Left hindlimb (tissue), 1 donor: ENCODE data around the gene LENEP.

ENCODE experiments used
- DNase-seq: peaks from one replicate; pipeline ENCODE4 v3.0.0-alpha.2; 2018

The LENEP gene

GRCh38 chr1:155012776-155013602 lies 19.6 kb downstream of the LENEP start:
- DNase-seq = peak; percentile 16

- DNase-seq = no peak
These were observed 20.2 kb downstream of the LENEP start for GRCh38 chr1:155013632-155014031.

GRCh38 chr1:155014709-155015508 lies 21.5 kb downstream of the LENEP start:
- peak; percentile 27 for DNase-seq

DNA sequence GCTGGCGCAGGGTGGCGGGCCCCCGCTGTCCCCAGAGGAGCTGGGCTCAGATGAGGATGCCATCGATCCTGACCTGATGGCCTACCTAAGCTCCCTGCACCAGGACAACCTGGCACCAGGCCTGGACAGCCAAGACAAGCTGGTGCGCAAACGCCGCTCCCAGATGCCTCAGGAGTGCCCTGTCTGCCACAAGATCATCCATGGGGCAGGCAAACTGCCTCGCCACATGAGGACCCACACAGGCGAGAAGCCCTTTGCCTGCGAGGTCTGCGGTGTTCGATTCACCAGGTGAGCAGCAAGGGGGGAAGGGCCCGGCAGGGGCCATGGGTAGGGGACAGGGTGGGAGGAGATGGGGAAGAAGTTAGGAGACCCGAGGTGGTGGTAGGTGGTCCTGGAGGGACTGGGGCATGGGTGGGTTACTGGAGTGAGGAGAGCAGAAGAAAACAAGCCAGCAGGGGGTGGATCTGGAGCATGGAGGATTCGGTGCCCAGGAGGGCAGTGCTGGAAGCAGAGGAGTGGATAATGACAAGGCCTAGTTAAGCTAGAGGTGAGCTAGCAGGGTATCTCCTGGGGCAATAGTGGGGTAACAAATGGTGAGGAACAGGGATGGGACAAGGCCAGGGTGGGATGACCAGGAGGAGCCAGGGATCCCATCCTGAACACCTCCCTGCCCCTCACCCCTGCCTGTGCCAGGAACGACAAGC lies 22.3 kb downstream of the LENEP start:
- DNase-seq = peak; percentile 21

DNA sequence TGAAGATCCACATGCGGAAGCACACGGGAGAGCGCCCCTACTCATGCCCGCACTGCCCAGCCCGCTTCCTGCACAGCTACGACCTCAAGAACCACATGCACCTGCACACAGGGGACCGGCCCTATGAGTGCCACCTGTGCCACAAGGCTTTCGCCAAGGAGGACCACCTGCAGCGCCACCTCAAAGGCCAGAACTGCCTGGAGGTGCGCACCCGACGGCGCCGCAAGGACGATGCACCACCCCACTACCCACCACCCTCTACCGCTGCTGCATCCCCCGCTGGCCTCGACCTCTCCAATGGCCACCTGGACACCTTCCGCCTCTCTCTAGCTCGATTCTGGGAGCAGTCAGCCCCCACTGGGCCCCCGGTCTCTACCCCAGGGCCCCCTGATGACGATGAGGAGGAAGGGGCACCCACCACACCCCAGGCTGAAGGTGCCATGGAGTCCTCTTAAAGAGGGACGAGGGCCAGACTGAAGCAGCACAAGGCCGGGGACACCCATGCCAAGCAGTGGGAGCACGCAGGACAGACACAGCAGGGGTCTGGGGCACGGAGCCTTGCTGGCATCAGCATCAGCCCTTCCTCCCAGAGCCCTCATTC lies 22.9 kb downstream of the LENEP start:
- DNase-seq = peak; percentile 28

GRCh38 chr1:155017041-155017945 lies 23.9 kb downstream of the LENEP start:
- peak; percentile 91 for DNase-seq

GRCh38 chr1:155017946-155018316 lies 24.5 kb downstream of the LENEP start:
- DNase-seq = peak; percentile 32

DNA sequence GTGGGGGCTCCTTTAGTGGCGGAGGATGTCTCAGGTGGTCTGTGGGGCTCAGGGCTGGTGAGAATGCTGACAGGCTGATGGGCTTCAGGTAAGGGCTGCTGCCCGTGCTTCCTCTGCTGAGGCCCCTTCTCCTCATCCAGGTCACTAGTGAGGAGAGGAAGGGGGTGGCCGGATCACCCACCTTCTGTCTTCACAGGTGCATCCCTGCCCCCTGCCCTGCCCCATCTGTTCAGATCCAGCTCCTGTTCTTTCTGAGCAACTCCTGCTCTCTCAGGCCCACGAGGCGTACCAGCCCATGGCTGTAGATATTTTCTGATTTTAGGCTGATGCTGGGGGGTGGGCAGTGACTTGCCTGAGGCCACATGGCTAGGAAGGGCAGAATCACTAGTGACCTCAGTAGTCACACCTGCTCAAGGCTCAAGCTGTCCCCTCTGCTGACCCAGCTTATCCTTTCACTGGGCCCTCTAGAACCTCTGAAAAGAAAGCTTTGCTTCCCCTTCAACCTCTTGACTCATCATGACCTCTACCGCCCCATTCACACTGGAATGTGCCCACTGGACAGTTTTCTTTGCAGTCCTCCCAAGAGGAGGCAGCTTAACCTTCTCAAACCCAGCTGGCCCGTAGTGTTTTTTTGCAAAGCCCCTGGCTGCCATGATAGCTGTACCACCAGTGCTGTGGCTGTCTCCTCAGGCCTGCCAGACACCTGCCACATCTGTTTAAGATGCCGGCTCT lies 25.4 kb downstream of the LENEP start:
- DNase-seq = peak; percentile 22

DNA sequence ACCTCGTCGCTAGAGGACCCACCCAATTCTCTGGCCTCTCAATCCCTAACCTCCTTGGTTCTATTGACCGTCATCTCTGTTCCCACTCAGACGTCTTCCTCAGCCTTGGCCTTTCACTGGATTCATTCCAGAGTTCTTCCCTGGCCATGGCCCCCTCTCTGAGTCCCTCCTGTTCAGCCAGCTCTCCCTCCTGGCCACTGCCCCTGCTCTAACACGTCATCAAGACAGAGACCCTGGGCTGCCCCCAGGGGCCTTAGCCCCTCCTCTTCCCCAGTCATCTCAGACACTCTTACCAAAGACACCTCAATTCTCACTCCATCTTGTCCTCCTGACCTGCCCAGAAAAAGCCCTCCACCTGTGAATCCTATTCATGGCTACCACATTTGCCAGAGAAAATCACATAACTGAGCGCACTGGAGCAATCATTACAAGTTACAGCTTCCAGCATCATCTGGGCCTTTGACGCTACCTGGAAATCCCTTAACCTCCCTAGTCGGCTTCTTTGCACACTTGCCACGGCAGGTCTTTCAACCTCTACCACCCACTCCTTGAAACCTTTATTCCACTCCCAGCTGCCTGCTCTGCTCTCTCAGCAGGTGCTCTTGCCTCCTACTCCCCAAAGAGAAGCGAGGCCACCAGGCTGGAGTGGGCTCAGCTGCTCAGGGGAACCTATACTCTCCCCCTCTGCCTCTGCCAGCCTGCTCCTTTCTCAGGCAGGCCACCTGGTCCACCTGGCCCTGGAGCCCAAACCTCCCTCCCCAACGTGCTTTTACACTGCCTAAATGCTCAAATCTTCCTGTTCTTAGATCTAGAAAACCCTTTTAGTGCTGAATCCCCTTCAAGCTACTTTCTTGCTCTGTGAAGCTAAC lies 26.2 kb downstream of the LENEP start:
- DNase-seq = no peak

DNA sequence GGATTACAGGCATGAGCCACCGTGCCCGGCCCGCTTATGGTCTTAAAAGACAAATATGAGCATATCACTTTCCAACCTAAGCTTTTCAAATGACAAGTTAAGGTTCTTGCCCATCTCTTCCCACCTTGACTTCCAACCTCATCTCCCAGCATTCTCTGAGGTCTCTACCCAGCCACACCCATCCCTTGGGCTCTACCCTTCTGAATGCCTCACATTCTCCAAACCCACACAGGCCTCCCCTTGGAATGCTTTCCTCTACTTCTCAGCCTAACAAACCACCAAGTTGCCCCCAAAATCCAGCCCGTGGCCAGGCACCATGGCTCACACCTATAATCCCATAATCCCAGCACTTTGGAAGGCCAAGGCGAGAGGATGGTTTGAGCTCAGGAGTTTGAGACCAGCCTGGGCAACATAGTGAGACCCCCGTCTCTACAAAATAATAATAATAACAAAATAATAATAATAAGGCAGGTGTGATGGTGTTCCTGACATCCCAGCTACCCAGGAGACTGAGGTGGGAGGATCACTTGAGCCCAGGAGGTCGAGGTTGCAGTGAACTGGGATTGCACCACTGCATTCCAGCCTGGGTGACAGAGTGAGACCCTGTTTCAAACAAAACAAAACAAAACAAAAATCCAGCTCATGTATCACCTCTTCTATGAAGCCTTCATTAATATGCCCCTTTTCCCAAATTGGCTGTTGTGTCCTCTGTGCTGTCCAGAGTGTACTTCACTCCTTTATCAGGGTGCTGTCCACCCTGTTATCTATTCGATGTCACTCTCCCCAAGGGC lies 28.9 kb downstream of the LENEP start:
- DNase-seq = no peak

DNA sequence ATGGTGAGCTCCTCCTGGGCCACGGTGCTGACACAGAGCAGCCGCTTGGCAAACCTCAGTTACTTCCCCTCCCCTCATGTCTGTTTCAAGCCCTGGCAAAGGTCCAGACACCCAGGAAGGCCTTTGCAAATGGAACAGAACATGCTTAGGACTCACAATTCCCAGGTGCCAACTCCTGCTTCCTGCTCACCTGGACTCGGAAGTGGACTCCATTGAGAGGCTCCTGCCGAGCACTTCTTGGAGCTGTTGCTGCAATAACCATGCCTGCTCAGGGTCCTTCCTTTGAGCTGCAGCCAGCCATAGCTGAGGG lies 29.5 kb downstream of the LENEP start:
- no peak for DNase-seq

DNA sequence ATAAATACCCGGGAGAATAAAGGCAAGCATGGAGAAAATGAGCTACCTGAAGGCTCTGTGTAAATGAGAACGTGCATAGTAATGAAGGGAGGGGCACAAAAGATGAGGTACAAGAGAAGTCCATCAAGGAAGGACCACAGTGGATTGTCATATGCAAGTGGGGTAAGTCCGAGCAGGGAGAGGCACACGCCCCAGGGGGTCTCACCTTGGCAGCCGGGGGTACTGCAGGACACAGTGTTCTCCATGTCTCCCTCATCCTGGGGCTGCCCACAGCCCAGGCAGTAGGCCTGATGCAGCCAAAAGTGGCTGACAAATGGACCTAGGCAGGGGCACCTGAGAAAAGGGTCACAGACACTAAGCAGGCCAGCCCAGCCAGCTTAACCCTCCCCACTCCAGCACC lies 30.2 kb downstream of the LENEP start:
- DNase-seq = no peak

- DNase-seq = no peak
These were observed 30.9 kb downstream of the LENEP start for GRCh38 chr1:155024315-155024714.

GRCh38 chr1:155026154-155026553 lies 32.8 kb downstream of the LENEP start:
- no peak for DNase-seq

GRCh38 chr1:155026588-155026987 lies 33.2 kb downstream of the LENEP start:
- no peak for DNase-seq

DNA sequence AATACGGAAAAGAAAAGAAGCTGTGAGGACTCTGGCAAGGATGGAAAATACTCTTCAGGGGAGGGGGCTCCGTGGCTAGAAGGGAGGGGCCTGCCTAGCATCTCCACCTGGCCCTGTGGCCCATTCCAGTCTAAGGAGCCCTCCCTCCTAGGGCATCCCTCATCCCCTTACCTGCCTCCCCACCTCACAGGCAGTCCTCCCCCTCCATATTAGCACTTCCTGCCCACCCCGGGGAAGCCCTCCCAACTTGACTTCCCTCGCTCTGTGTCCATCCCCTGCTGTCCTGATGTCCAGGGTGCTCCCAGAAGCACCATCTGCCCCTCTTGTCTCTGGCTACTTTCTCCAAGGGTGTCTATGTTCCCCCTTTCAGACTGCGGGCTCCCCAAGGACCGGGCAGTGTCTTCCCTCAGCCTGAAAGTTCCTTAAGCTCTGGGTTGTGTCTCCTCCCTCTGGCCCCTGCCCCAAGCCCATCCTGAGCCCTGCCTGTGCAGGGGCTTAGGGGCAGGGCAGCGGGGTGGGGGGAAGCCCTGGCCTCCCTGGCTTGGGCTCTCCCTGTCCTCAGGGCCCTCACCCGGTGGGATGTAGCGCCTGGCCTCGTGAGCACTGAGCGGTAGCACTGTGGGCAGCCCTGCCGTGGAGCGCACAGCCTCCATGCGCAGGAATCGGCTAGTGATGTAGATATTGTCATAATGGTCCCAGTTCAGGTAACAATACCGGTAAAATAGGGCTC lies 36.3 kb downstream of the LENEP start:
- no peak for DNase-seq

DNA sequence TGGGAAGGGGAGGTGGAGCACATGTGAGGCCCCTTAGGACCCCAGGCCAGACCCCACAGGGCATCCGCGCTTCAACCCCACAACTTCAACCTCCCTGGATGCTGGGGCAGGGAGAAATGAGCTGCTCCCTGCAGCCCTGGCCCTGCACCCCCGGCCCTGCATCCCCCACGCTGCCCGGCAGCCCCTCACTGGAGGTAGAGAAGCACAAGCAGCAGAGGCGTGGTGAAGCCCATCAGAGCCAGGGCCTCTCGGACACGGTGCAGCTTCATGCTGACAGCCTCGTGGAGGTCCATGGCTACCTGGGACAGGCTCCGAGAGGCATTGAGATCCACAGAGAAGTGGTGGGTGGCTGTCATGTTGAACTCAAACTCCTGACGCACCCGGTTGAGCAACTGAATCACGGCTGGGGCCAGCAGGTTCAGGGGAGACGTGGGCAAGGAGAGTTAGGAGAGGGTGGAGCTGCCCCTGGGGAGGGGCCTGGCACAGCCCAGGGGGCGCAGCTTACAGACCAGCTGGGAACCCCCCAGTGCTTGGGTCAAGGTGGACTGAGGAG lies 36.9 kb downstream of the LENEP start:
- DNase-seq = no peak

GRCh38 chr1:155030899-155031298 lies 37.5 kb downstream of the LENEP start:
- DNase-seq = no peak

GRCh38 chr1:155032886-155033285 lies 39.5 kb downstream of the LENEP start:
- no peak for DNase-seq
